B cell (primary cell): ENCODE data around the gene KRT72. TPM values are rescaled to one million over a fixed set of nuclear protein-coding genes. Genes with fewer than 3 reads are reported as not detected.

Source experiments
- ATAC-seq: fragments of 200-7000 bp; cut with Tn5 transposase; one replicate; pipeline ENCODE4 v1.10.0; 2021; ENCODE audit warnings: low read depth, mild to moderate bottlenecking, moderate number of reproducible peaks, moderate library complexity
- CTCF ChIA-PET: fragments of 350-600 bp; sonication (Branson Sonifier 250); formaldehyde crosslinking; loops from one replicate; lab custom pipeline; 2021; ENCODE audit warnings: antibody characterized with exemption, inconsistent platforms; lab: Charles Lee
- POLR2A ChIA-PET: fragments of 350-600 bp; sonication (Branson Sonifier 250); formaldehyde crosslinking; loops from one replicate; lab custom pipeline; 2021; ENCODE audit warnings: antibody characterized with exemption; lab: Charles Lee
- DNase-seq: peaks from one replicate; pipeline ENCODE4 v3.0.0; 2013
- H2AFZ ChIP-seq: 2 replicates; pipeline ENCODE4 v1.6.1; 2012; ENCODE audit warnings: mild to moderate bottlenecking, low read depth, low read length; ENCODE audit not compliant: insufficient read depth, poor library complexity, severe bottlenecking
- H3K27ac ChIP-seq, 2 donors: 1 replicate in 1 of 2; 2 replicates in 1 of 2; pipeline ENCODE4 v1.5.1; 2012 to 2013; ENCODE audit warnings: low read length in 2 of 2, mild to moderate bottlenecking in 2 of 2, moderate library complexity in 1 of 2
- H3K27me3 ChIP-seq, 4 experiments: fragments of 200-600 bp in 1 of 4; sonication (generic) in 1 of 4; replicated peaks in 1 of 4; 1 replicate in 2 of 4; 2 replicates in 2 of 4; pipeline versions ENCODE4 v1.6.1 to v1.7.0; 2013 to 2016; ENCODE audit warnings: low read length in 3 of 4, mild to moderate bottlenecking in 2 of 4, mixed read lengths in 1 of 4, moderate library complexity in 1 of 4; ENCODE audit not compliant: insufficient read depth in 4 of 4, control insufficient read depth in 3 of 4; ENCODE audit errors: control extremely low read depth in 1 of 4
- H3K36me3 ChIP-seq, 2 experiments: replicated peaks in 1 of 2; 1 replicate in 1 of 2; 2 replicates in 1 of 2; pipeline versions ENCODE4 v1.6.1 to v1.7.1; 2013; ENCODE audit warnings: low read length in 1 of 2; ENCODE audit not compliant: insufficient read depth in 2 of 2, control insufficient read depth in 1 of 2; ENCODE audit errors: control extremely low read depth in 1 of 2, extremely low read depth in 1 of 2
- H3K4me1 ChIP-seq, 2 donors: fragments of 200-600 bp in 1 of 2; sonication (generic) in 1 of 2; 1 replicate in 1 of 2; 2 replicates in 1 of 2; pipeline versions ENCODE4 v1.5.1 to v1.6.1; 2013 to 2017; ENCODE audit warnings: low read length in 2 of 2; ENCODE audit not compliant: control insufficient read depth in 2 of 2, insufficient read depth in 2 of 2
- H3K4me2 ChIP-seq: replicated peaks from 2 replicates; pipeline ENCODE3; 2012; ENCODE audit warnings: mild to moderate bottlenecking, low read depth, low read length; ENCODE audit not compliant: poor library complexity, severe bottlenecking
- H3K4me3 ChIP-seq, 5 experiments: fragments of 200-600 bp in 1 of 5; sonication (generic) in 1 of 5; 1 replicate in 3 of 5; 2 replicates in 2 of 5; pipeline versions ENCODE4 v1.5.1 to v1.7.0; 2011 to 2016; ENCODE audit warnings: low read length in 4 of 5, mild to moderate bottlenecking in 4 of 5, low read depth in 2 of 5, control low read depth in 1 of 5, moderate library complexity in 1 of 5; ENCODE audit not compliant: insufficient read depth in 1 of 5; ENCODE audit errors: control extremely low read depth in 1 of 5, extremely low read depth in 1 of 5
- H3K79me2 ChIP-seq: fragments of 200-600 bp; sonication (generic); one replicate; pipeline ENCODE4 v1.6.0; 2016; ENCODE audit warnings: low read length; ENCODE audit not compliant: control insufficient read depth, insufficient read depth
- H3K9ac ChIP-seq: fragments of 200-600 bp; sonication (generic); 2 replicates; pipeline ENCODE4 v1.6.1; 2017; ENCODE audit warnings: mild to moderate bottlenecking, low read length, moderate library complexity
- H3K9me3 ChIP-seq, 3 donors: one replicate each; pipeline versions ENCODE4 v1.6.1 to v1.7.1; 2013; ENCODE audit warnings: low read length in 2 of 3; ENCODE audit not compliant: control insufficient read depth in 2 of 3, insufficient read depth in 1 of 3; ENCODE audit errors: control extremely low read depth in 1 of 3
- H4K20me1 ChIP-seq: 2 replicates; pipeline ENCODE4 v1.6.0; 2012; ENCODE audit warnings: mild to moderate bottlenecking, low read length; ENCODE audit not compliant: insufficient read depth, control insufficient read depth, poor library complexity, severe bottlenecking
- H3K27ac Mint-ChIP-seq: one replicate; pipeline ENCODE4 v1.8.0; 2021; ENCODE audit warnings: mixed read lengths
- H3K27me3 Mint-ChIP-seq: one replicate; pipeline ENCODE4 v1.8.0; 2021; ENCODE audit warnings: mixed read lengths
- H3K4me1 Mint-ChIP-seq: one replicate; pipeline ENCODE4 v1.8.0; 2021; ENCODE audit warnings: mixed read lengths
- H3K4me3 Mint-ChIP-seq: one replicate; pipeline ENCODE4 v1.8.0; 2021; ENCODE audit warnings: mixed read lengths
- H3K9me3 Mint-ChIP-seq: one replicate; pipeline ENCODE4 v1.8.0; 2022; ENCODE audit warnings: mixed read lengths; ENCODE audit not compliant: insufficient read depth
- CTCF ChIP-seq: fragments of 200-600 bp; IDR thresholded peaks from one replicate; pipeline ENCODE4 v1.8.0; 2022; ENCODE audit warnings: antibody characterized with exemption, mild to moderate bottlenecking
- EZH2 ChIP-seq: IDR thresholded peaks from 2 replicates; pipeline ENCODE4 v1.6.1; 2012; ENCODE audit warnings: borderline replicate concordance, low read depth, mild to moderate bottlenecking, moderate library complexity, low read length; ENCODE audit not compliant: insufficient read depth, poor library complexity, severe bottlenecking
- WGBS: methylation state at CpG from one replicate; pipeline ENCODE4 v1.1.5; 2013; ENCODE audit warnings: missing lambda C conversion rate; ENCODE audit not compliant: insufficient coverage; 5-methylcytosine and 5-hydroxymethylcytosine counted together
- intact Hi-C: fragments of 100-400 bp; cut with micrococcal nuclease; formaldehyde crosslinking; loops from one replicate; pipeline ENCODE4 v1.10.0; 2022
- polyA plus RNA-seq: library from polyadenylated mRNA; depleted of rRNA; stranded (reverse); fragments of >200 nt; gene quantifications from 2 replicates; pipeline ENCODE4 v1.2.3, GENCODE V29; 2012
- total RNA-seq, 2 donors: library from RNA; stranded (reverse); fragments of 120-200 nt in 1 of 2; gene quantifications; 1 replicate in 1 of 2; 2 replicates in 1 of 2; pipeline versions ENCODE4 v1.2.3 to v1.2.4, GENCODE V29; 2013 to 2022

Gene KRT72
- total and polyA plus RNA-seq, 2 donors (not counting 1 experiment from before 2014, with no cell fraction given): 0.04 TPM; not detected in 1

- Histone ChIP-seq H3K27ac (no peak overlapping the region), H3K4me3 (no peak overlapping the region), H2AFZ (no peak overlapping the region), H3K36me3 (no peaks in the 10 kb centered on the region), H3K9me3 (no peaks in the 10 kb centered on the region), H3K9ac (no peak overlapping the region), H4K20me1 (no peaks in the 10 kb centered on the region), H3K79me2 (no peaks in the 10 kb centered on the region), H3K27me3 (peaks cover 0 to 6% (median 3%) of the 10 kb centered on the region in 4 experiments), H3K4me1 (no peaks in the 10 kb centered on the region), H3K4me2 (no peak overlapping the region)
- CTCF ChIA-PET: no interaction called here
- intact Hi-C loops: no loop called here
- H3K27me3 Mint-ChIP-seq: peaks cover 27% of the 10 kb centered on the region
- no peaks in the 10 kb centered on the region for H3K9me3 Mint-ChIP-seq
- TF ChIP-seq EZH2: no peak
- TF ChIP-seq CTCF: no peak
- 97% methylated on average over 11 of the region's 12 CpGs for WGBS
- no peak overlapping the region for H3K27ac Mint-ChIP-seq
- H3K4me3 Mint-ChIP-seq: no peak overlapping the region
- DNase-seq: no peak
- H3K4me1 Mint-ChIP-seq: no peaks in the 10 kb centered on the region
- ATAC-seq: no peak
- POLR2A ChIA-PET: no interaction called here
Observed at GRCh38 chr12:52568111-52568510, 33.2 kb downstream of the KRT72 start.

- intact Hi-C loops: no loop called here
- no peak overlapping the region for H3K4me3 ChIP-seq
- no peaks in the 10 kb centered on the region for H3K4me1 ChIP-seq
- H4K20me1 ChIP-seq: no peaks in the 10 kb centered on the region
- no peaks in the 10 kb centered on the region for H3K36me3 ChIP-seq
- no peaks in the 10 kb centered on the region for H3K9me3 Mint-ChIP-seq
- no peak overlapping the region for H3K4me2 ChIP-seq
- WGBS: 91% methylated on average over 7 of the region's 8 CpGs
- H2AFZ ChIP-seq: no peak overlapping the region
- peaks cover 21% of the 10 kb centered on the region for H3K27me3 Mint-ChIP-seq
- no peak overlapping the region for H3K27ac ChIP-seq
- peaks cover 0 to 4% (median 3%) of the 10 kb centered on the region in 4 experiments for H3K27me3 ChIP-seq
- peaks cover 0 to 3% (median 0%) of the 10 kb centered on the region in 3 donors for H3K9me3 ChIP-seq
- ATAC-seq (no peak), DNase-seq (no peak)
- H3K79me2 ChIP-seq: no peaks in the 10 kb centered on the region
- H3K4me1 Mint-ChIP-seq: no peaks in the 10 kb centered on the region
- POLR2A ChIA-PET: no interaction called here
- TF ChIP-seq CTCF: no peak
- no peak for TF ChIP-seq EZH2
- CTCF ChIA-PET: no interaction called here
- no peak overlapping the region for H3K27ac Mint-ChIP-seq
- H3K9ac ChIP-seq: no peak overlapping the region
- H3K4me3 Mint-ChIP-seq: no peak overlapping the region
Observed at GRCh38 chr12:52566847-52567291, 34.4 kb downstream of the KRT72 start.
